Measurements from ENCODE around the gene GHRHR.

The GHRHR gene

DNA sequence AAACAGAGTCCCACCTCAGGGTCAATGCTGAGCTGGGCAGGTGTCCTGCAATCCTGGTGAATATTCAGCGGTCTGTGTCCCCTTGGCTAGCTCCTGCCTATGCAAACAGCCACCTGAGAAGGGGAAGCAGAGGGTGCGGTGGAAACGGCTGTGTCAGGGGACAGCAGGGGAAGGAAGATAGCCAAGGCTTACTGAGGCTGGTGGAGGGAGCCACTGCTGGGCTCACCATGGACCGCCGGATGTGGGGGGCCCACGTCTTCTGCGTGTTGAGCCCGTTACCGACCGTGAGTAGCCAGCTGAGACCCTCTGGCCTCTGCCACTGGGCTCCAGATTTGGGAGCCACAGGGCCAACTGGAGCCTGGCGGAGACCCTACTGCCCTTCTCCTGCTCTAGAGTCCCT lies at the start of gene GHRHR:
TSS of gene GHRHR (plus strand) at position 112 of the 400 bp plus-strand sequence. CDS start at position 228, 116 bp downstream.
- no CpG with 5 or more reads among the region's 11 CpGs for WGBS (ENCODE audit: insufficient coverage, insufficient read length)
- H3K27me3 ChIP-seq (ENCODE audit: control insufficient read depth, insufficient read depth, low read length) = no peaks in the 10 kb centered on the region
- H3K27ac ChIP-seq (ENCODE audit: low read length) = no peak within 1 kb of the TSS
- H3K36me3 ChIP-seq (ENCODE audit: control insufficient read depth, insufficient read depth, low read length) = no peaks in the 10 kb centered on the region
- no peak within 1 kb of the TSS for H3K4me3 ChIP-seq (ENCODE audit: low read length)
- H3K4me1 ChIP-seq (ENCODE audit: control insufficient read depth, insufficient read depth, low read length) = no peaks in the 10 kb centered on the region
- no peaks in the 10 kb centered on the region for H3K9me3 ChIP-seq (ENCODE audit: control insufficient read depth, insufficient read depth, low read length)
- DNase-seq (ENCODE audit: low read depth, low spot score) = no peak

DNA sequence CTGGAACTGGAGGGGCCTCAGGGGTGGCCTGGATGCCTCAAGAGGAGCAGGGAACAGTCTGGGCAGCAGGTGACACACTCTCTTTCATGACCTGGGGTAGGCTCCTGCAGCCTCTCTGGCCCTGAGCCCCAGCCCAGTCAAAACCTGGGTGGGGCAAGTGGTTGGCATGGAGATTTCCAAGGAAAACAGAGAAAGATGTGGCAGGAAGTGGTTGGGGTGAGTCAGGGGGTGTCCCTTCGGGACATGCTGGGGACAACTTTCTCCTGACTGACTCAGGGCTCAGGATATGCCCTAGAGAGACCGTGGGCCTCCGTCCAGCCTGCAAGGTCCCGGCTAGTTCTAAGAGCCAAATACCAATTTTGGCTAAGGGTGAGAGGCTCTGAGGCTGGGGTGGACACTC lies 49.2 kb upstream of the GHRHR start:
- Histone ChIP-seq H3K27ac (ENCODE audit: low read length) (no peak overlapping the region), H3K4me3 (ENCODE audit: low read length) (no peak overlapping the region), H3K4me1 (ENCODE audit: control insufficient read depth, insufficient read depth, low read length) (no peaks in the 10 kb centered on the region; the same call in 1 of the 2 replicates), H3K27me3 (ENCODE audit: control insufficient read depth, insufficient read depth, low read length) (no peaks in the 10 kb centered on the region), H3K36me3 (ENCODE audit: control insufficient read depth, insufficient read depth, low read length) (no peaks in the 10 kb centered on the region), H3K9me3 (ENCODE audit: control insufficient read depth, insufficient read depth, low read length) (no peaks in the 10 kb centered on the region)
- no peak for DNase-seq (ENCODE audit: low read depth, low spot score)
- WGBS (ENCODE audit: insufficient coverage, insufficient read length) = no CpG with 5 or more reads among the region's 4 CpGs

DNA sequence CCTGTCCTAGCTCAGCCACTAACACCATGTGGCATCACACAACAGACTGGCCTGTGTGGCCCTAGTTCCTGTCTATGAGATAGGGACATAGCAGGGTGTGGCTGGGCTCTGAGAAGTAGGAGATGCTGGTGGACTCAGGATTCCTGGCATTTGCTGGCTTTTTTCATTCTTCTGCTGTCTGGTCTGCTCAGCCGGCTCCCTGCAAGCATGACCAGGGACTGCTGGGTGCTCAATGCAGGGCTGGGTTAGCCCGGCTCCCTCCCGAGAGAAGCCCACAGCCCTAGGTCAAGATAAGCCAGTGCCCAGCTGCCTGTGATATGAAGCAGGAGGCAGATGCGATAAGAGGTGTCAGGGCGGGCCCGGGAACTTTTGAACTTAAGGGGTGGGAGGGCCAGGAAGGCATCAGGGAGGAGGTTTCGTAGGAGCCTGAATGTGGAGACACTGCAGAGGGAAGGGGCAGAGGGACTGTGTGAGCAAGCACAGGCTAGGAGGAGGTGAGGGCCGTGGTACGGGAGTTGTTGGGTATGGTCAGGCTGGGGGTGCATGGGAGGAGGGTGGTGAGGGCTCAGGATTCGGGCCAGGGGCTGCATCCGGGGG lies 48.6 kb upstream of the GHRHR start:
- DNase-seq (ENCODE audit: low read depth, low spot score) = no peak
- H3K27ac ChIP-seq (ENCODE audit: low read length) = no peak overlapping the region

DNA sequence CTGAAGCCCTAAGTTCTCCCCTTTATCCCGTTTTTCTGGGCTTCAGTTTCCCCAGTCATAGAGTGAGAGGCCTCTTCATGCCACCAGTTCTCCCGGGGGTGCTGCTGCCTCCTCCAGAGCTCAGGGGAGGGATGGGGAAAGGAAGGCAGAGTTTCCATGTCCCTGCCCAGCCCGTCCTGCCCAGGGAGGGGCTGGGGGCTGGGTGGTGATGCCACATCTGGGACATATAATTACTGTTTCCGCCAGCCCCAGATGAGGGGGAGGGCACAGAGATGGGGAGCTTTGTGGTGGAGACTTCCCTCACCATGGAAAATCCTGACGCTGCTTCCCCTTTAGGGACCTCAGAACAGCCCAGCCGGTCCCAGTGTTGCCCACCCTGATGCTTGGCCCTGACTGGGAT lies 48.0 kb upstream of the GHRHR start:
- DNase-seq (ENCODE audit: low read depth, low spot score) = no peak
- Histone ChIP-seq H3K36me3 (ENCODE audit: control insufficient read depth, insufficient read depth, low read length) (no peaks in the 10 kb centered on the region), H3K27ac (ENCODE audit: low read length) (no peak overlapping the region), H3K4me3 (ENCODE audit: low read length) (no peak overlapping the region), H3K9me3 (ENCODE audit: control insufficient read depth, insufficient read depth, low read length) (no peaks in the 10 kb centered on the region), H3K27me3 (ENCODE audit: control insufficient read depth, insufficient read depth, low read length) (no peaks in the 10 kb centered on the region), H3K4me1 (ENCODE audit: control insufficient read depth, insufficient read depth, low read length) (no peaks in the 10 kb centered on the region; the same call in 1 of the 2 replicates)
- WGBS (ENCODE audit: insufficient coverage, insufficient read length) = no CpG with 5 or more reads among the region's 6 CpGs

More for the DNA sequence above, 48.6 kb upstream of the GHRHR start:
- Histone ChIP-seq H3K27me3 (ENCODE audit: control insufficient read depth, insufficient read depth, low read length) (no peaks in the 10 kb centered on the region), H3K36me3 (ENCODE audit: control insufficient read depth, insufficient read depth, low read length) (no peaks in the 10 kb centered on the region), H3K4me1 (ENCODE audit: control insufficient read depth, insufficient read depth, low read length) (no peaks in the 10 kb centered on the region; the same call in 1 of the 2 replicates), H3K4me3 (ENCODE audit: low read length) (no peak overlapping the region), H3K9me3 (ENCODE audit: control insufficient read depth, insufficient read depth, low read length) (no peaks in the 10 kb centered on the region)
- no CpG with 5 or more reads among the region's 11 CpGs for WGBS (ENCODE audit: insufficient coverage, insufficient read length)

DNA sequence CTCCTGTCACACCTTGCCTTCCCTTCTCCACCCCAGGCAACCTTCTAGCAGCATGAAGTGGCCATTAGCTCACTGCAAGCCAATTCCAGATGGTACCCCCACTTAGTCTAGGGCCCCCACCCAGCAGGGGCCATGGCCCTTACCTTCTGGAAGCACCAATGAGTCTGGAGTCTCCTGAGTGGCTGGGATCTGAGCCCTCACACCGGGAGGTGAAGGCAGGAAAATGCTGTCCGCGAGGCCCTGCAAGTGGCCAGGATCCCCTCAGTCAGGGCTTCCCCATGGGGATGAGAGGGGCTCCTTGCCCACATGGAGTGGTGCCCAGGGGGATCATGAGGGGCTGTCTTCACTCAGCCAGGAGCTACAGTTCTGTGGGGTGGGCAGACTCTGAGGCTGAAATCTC lies 47.5 kb upstream of the GHRHR start:
- H3K4me3 ChIP-seq (ENCODE audit: low read length) = no peak overlapping the region
- no peak overlapping the region for H3K27ac ChIP-seq (ENCODE audit: low read length)
- H3K36me3 ChIP-seq (ENCODE audit: control insufficient read depth, insufficient read depth, low read length) = no peaks in the 10 kb centered on the region
- no peaks in the 10 kb centered on the region for H3K9me3 ChIP-seq (ENCODE audit: control insufficient read depth, insufficient read depth, low read length)
- WGBS (ENCODE audit: insufficient coverage, insufficient read length) = no CpG with 5 or more reads among the region's 3 CpGs
- no peaks in the 10 kb centered on the region for H3K27me3 ChIP-seq (ENCODE audit: control insufficient read depth, insufficient read depth, low read length)
- H3K4me1 ChIP-seq (ENCODE audit: control insufficient read depth, insufficient read depth, low read length) = no peaks in the 10 kb centered on the region; the same call in 1 of the 2 replicates
- no peak for DNase-seq (ENCODE audit: low read depth, low spot score)

DNA sequence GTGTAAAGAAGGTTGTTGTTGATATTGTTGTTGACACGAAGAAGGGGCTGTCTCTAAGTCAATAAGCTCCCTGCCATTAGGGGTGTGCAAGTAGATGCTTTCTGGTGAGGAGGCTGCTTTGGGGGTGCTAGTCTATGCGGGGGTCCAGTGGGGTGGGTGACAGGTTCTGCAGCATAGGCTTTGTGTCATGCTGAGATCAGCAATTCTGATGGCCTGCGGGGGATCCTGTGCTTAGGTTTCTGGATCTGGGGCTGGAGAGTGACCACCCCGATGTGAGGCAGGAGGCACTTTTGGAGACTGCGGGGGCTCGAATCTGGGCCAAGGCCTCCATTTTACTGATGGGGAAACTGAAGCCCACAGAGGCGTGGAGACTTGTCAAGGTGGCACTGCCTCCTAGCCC lies 47.0 kb upstream of the GHRHR start:
- H3K4me1 ChIP-seq (ENCODE audit: control insufficient read depth, insufficient read depth, low read length) = no peaks in the 10 kb centered on the region; the same call in 1 of the 2 replicates
- H3K4me3 ChIP-seq (ENCODE audit: low read length) = no peak overlapping the region
- DNase-seq (ENCODE audit: low read depth, low spot score) = no peak
- H3K9me3 ChIP-seq (ENCODE audit: control insufficient read depth, insufficient read depth, low read length) = no peaks in the 10 kb centered on the region
- WGBS (ENCODE audit: insufficient coverage, insufficient read length) = no CpG with 5 or more reads among the region's 7 CpGs
- H3K27ac ChIP-seq (ENCODE audit: low read length) = no peak overlapping the region
- no peaks in the 10 kb centered on the region for H3K36me3 ChIP-seq (ENCODE audit: control insufficient read depth, insufficient read depth, low read length)
- no peaks in the 10 kb centered on the region for H3K27me3 ChIP-seq (ENCODE audit: control insufficient read depth, insufficient read depth, low read length)

DNA sequence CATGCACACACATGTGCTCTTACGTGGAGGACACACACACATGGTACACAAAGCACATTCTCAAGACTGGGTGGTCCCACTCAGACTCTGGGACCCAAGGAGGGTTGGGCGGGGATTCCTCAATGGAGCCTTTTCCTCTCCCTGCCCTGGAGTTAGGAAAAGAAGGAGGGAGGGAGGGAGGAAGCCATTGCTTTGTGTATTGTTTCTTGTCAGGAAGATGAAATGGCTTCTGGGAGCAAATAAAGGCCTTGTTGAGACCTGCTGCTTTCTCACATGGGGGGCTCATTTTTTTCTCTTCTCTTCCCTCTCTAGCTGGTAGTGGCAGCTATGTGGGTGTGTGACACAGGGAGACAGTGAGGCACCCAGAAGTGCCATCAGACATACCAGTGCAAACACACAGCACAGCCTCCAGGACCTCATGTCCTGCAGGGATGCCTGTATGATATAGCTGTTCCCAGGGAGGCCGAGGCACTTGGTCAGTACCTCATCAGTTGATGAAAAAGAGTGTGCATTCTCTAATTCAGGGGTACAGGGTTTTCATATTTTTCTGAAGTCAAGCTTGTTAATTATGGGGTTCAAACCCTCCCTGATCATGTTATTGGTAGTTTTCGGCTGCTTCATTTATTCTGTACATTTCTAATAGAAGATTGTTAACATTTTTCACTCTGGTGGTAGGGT lies 46.4 kb upstream of the GHRHR start:
- no peak overlapping the region for H3K27ac ChIP-seq (ENCODE audit: low read length)
- no peak for DNase-seq (ENCODE audit: low read depth, low spot score)
- no CpG with 5 or more reads among the region's 4 CpGs for WGBS (ENCODE audit: insufficient coverage, insufficient read length)
- no peaks in the 10 kb centered on the region; the same call in 1 of the 2 replicates for H3K4me1 ChIP-seq (ENCODE audit: control insufficient read depth, insufficient read depth, low read length)
- no peaks in the 10 kb centered on the region for H3K9me3 ChIP-seq (ENCODE audit: control insufficient read depth, insufficient read depth, low read length)
- no peaks in the 10 kb centered on the region for H3K27me3 ChIP-seq (ENCODE audit: control insufficient read depth, insufficient read depth, low read length)
- no peak overlapping the region for H3K4me3 ChIP-seq (ENCODE audit: low read length)
- H3K36me3 ChIP-seq (ENCODE audit: control insufficient read depth, insufficient read depth, low read length) = no peaks in the 10 kb centered on the region

DNA sequence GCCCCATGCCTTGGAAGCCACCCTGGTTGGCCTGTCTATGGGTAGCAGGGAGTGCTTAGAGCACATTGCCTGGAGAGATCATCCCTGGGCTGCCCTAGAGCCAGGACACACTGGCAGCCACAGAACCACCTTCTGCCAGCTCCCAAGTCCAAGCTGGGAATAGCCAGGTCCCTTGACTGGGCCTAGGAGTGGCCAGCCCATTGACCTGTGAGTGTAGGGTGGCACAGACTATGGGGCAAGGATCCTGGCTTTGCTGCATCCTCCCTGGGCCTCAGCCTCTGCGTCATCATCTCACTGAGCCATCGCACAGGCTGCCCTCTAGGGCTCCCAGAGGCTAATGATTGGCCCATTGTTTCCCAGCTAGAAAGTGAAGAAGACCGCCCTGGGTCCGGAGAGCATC lies 45.1 kb upstream of the GHRHR start:
- no peak overlapping the region for H3K4me3 ChIP-seq (ENCODE audit: low read length)
- H3K27ac ChIP-seq (ENCODE audit: low read length) = no peak overlapping the region
- WGBS (ENCODE audit: insufficient coverage, insufficient read length) = no CpG with 5 or more reads among the region's 4 CpGs
- H3K9me3 ChIP-seq (ENCODE audit: control insufficient read depth, insufficient read depth, low read length) = no peaks in the 10 kb centered on the region
- no peaks in the 10 kb centered on the region; the same call in 1 of the 2 replicates for H3K4me1 ChIP-seq (ENCODE audit: control insufficient read depth, insufficient read depth, low read length)
- H3K27me3 ChIP-seq (ENCODE audit: control insufficient read depth, insufficient read depth, low read length) = no peaks in the 10 kb centered on the region
- no peaks in the 10 kb centered on the region for H3K36me3 ChIP-seq (ENCODE audit: control insufficient read depth, insufficient read depth, low read length)
- DNase-seq (ENCODE audit: low read depth, low spot score) = no peak

DNA sequence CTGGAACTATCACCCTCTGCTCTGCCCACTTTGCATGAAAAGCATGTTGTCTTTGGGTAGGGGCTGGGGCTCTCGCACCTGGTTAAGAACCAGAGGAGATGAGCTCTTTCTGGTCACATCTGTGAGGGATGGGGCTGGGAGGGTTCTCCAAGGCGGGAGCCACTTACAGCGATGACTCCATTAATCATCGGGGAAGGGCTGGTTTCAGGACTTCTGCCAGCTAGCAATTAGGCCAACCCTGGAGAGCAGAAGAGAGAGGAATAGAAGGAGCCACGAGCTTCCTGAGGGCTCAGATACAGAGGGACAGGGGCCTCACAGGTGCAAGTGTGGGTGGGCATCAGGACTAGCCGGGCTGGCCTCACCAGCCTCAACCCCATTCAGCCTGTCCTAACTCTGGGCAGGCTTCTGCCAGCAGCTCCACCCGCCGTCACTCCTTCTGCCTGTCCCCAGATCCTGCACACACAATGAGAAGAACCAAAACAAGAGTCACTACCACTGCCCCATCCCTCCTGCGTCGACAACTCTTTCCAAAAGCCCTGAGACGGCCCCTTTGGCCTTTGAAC lies 43.7 kb upstream of the GHRHR start:
- H3K36me3 ChIP-seq (ENCODE audit: control insufficient read depth, insufficient read depth, low read length) = no peaks in the 10 kb centered on the region
- WGBS (ENCODE audit: insufficient coverage, insufficient read length) = no CpG with 5 or more reads among the region's 11 CpGs
- H3K9me3 ChIP-seq (ENCODE audit: control insufficient read depth, insufficient read depth, low read length) = no peaks in the 10 kb centered on the region
- H3K4me3 ChIP-seq (ENCODE audit: low read length) = no peak overlapping the region
- DNase-seq (ENCODE audit: low read depth, low spot score) = no peak
- no peaks in the 10 kb centered on the region for H3K4me1 ChIP-seq (ENCODE audit: control insufficient read depth, insufficient read depth, low read length)
- H3K27ac ChIP-seq (ENCODE audit: low read length) = no peak overlapping the region
- H3K27me3 ChIP-seq (ENCODE audit: control insufficient read depth, insufficient read depth, low read length) = no peaks in the 10 kb centered on the region

DNA sequence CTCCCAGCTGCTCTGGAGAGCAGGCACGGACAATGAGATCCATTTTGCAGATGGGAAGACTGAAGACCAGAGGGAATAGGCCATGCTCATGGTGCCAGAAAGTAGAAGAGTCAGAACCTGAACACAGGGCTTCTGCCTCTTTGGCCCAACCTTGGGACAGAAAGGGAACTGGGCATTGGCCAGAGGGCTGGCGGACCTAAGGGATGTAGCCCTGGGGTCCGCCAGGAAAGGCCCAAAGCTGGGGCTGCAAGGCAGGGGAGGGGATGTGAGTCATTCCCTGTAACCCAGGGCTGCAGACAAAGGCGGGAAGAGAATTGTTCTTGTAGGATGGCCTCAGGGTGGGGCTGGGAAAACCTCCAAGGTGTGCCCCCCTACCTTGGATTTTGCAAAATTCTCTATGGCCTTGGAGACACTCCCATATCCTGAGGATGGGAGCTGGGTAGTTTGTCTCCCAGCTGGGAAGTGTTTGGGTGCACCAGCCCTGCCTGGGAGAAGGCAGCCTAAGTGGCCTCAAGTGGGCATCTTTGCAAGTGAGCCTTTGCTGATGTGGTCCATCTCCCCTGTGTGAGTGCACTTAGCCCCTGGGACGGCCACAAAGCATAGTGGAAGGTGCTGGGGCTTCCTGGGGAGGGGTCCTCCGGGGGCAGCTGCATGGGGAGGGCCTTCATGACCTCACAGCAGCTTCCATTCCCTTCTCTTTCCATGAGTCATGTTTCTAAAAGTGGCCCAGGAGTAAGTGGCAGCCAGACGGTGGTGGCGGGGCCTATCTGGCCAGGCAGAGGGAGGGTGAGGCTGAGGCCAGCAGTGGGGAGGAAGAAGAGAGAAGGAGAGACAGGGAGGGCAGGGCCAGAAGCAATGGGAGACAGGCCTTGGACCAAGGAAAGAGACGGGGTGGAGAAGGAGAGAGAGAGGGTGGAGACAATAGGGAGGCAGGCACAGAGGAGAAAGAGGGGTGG lies 42.9 kb upstream of the GHRHR start:
- WGBS (ENCODE audit: insufficient coverage, insufficient read length) = no CpG with 5 or more reads among the region's 9 CpGs
- no peak for DNase-seq (ENCODE audit: low read depth, low spot score)
- H3K4me3 ChIP-seq (ENCODE audit: low read length) = no peak overlapping the region
- no peaks in the 10 kb centered on the region for H3K36me3 ChIP-seq (ENCODE audit: control insufficient read depth, insufficient read depth, low read length)
- no peaks in the 10 kb centered on the region for H3K27me3 ChIP-seq (ENCODE audit: control insufficient read depth, insufficient read depth, low read length)
- no peaks in the 10 kb centered on the region for H3K4me1 ChIP-seq (ENCODE audit: control insufficient read depth, insufficient read depth, low read length)
- no peaks in the 10 kb centered on the region for H3K9me3 ChIP-seq (ENCODE audit: control insufficient read depth, insufficient read depth, low read length)
- no peak overlapping the region for H3K27ac ChIP-seq (ENCODE audit: low read length)
